ENCODE results near the gene RDX. TPM values are rescaled to one million over a fixed set of nuclear protein-coding genes. Genes with fewer than 3 reads are reported as not detected.
A peak's percentile ranks its signal among the peaks of the same experiment; 100 is the strongest.

The RDX gene
- total and polyA plus RNA-seq, 9 of the 15 experiments (the other 6 are each of a cell fraction or from before 2014, with no cell fraction given): 35.6 to 62.1 (median 54.3) TPM

GRCh38 chr11:110173811-110174644 lies 122.4 kb downstream of the RDX start:
- H3K4me1 ChIP-seq (replicated peaks in 1 of 2; ENCODE audit: control insufficient read depth in 2 of 2, insufficient read depth in 2 of 2, low read length in 2 of 2): no peaks in the 10 kb centered on the region; a peak in 1 of 5 replicates
- H3K4me3 ChIP-seq: no peak overlapping the region
- FAIRE-seq (peak; percentile 93), ATAC-seq (peak; percentile 95), DNase-seq (ENCODE audit: extremely low read depth in 1 of 4, low spot score in 3 of 4) (peak; percentile 72 to 79 (median 75))
- in situ Hi-C loops (cut with MboI): no loop called here
- no peaks in the 10 kb centered on the region for H3K9me3 ChIP-seq (replicated peaks; ENCODE audit: control insufficient read depth, insufficient read depth, low read depth, low read length)
- H2AFZ ChIP-seq (ENCODE audit: low read depth, low read length): peak overlapping the region; percentile 94
- H3K79me2 ChIP-seq (ENCODE audit: control insufficient read depth, insufficient read depth, low read length): no peaks in the 10 kb centered on the region
- H3K27me3 ChIP-seq (ENCODE audit: control insufficient read depth in 2 of 2, insufficient read depth in 2 of 2, low read length in 2 of 2): no peaks in the 10 kb centered on the region
- H4K20me1 ChIP-seq (replicated peaks; ENCODE audit: control insufficient read depth, insufficient read depth, low read length): no peaks in the 10 kb centered on the region
- ChIA-PET CTCF (ENCODE audit: low intra/inter-chr PET ratio) (no interaction called here), POLR2A (no interaction called here)
- no peaks in the 10 kb centered on the region for H3K36me3 ChIP-seq (ENCODE audit: control insufficient read depth, insufficient read depth, low read length)
- BruUV-seq (replicated peaks): no TSS peak
- peak overlapping the region in 1 of 2 experiments; percentile 24; a peak in 1 of 4 replicates for H3K9ac ChIP-seq (ENCODE audit: insufficient read depth in 1 of 2, low read depth in 2 of 2, low read length in 2 of 2)
- peak overlapping the region; percentile 81 for H3K4me2 ChIP-seq (ENCODE audit: insufficient read depth, low read length)
- intact Hi-C loops (cut with micrococcal nuclease): loop anchor here (2.0 to 5.0 kb wide), 2 partner anchors 27 to 77 kb away; no protein-coding TSS in a partner anchor
- 5% methylated on average over 14 of the region's 14 CpGs for WGBS (ENCODE audit: insufficient coverage, low coverage, missing lambda C conversion rate)
- no peaks in the 10 kb centered on the region for H3K9me1 ChIP-seq (ENCODE audit: control insufficient read depth, insufficient read depth, low read length)
- H3K27ac ChIP-seq (ENCODE audit: extremely low read depth, low read depth, low read length): no peak overlapping the region
- TF ChIP-seq ERF (CRISPR knock-in tag; IDR thresholded peaks at IDR 0.05) (no peak), CREM (IDR thresholded peaks at IDR 0.05; ENCODE audit: low read depth) (peak; percentile 67), NKRF (IDR thresholded peaks at IDR 0.05; ENCODE audit: borderline replicate concordance) (no peak), NBN (IDR thresholded peaks at IDR 0.05; ENCODE audit: low read depth) (no peak), PHF8 (IDR thresholded peaks at IDR 0.05; ENCODE audit: borderline replicate concordance, low read length) (no peak), JUND (IDR thresholded peaks at IDR 0.05; ENCODE audit: borderline replicate concordance, low read depth, low read length) (peak; percentile 57), JUND (tag; IDR thresholded peaks at IDR 0.05; ENCODE audit: borderline replicate concordance, low read depth, low read length) (no peak), GATAD2B (IDR thresholded peaks at IDR 0.05; ENCODE audit: borderline replicate concordance) (no peak), MTF1 (CRISPR knock-in tag; IDR thresholded peaks at IDR 0.05; ENCODE audit: borderline replicate concordance) (no peak), ZBTB26 (CRISPR knock-in tag; IDR thresholded peaks at IDR 0.05) (no peak), CTBP1 (IDR thresholded peaks at IDR 0.05; ENCODE audit: borderline replicate concordance) (peak; percentile 11; the same call in 1 of the 2 replicates), PKNOX1 (IDR thresholded peaks at IDR 0.05) (peak; percentile 26; the same call in 1 of the 2 replicates), DIDO1 (tag; IDR thresholded peaks at IDR 0.05; ENCODE audit: low read depth) (no peak), ILK (tag; IDR thresholded peaks at IDR 0.05; ENCODE audit: borderline replicate concordance, low read depth) (no peak), SMC3 (conservative IDR thresholded peaks at IDR 0.05; ENCODE audit: insufficient read depth, low read depth, low read length) (peak; percentile 67), ATF7 (IDR thresholded peaks at IDR 0.05) (0 out of 2 replicates have a peak, but pooled peaks have one; percentile 22)

Measured in K562 (cell line).